B cell (primary cell): Measurements from ENCODE around the gene SGCD.

Experiments
- EZH2 ChIP-seq: IDR thresholded peaks from 2 replicates; pipeline ENCODE4 v1.6.1; 2012; ENCODE audit warnings: borderline replicate concordance, low read depth, mild to moderate bottlenecking, moderate library complexity, low read length; ENCODE audit not compliant: insufficient read depth, poor library complexity, severe bottlenecking
- TF ChIP-seq, protein P1 (sequence below): fragments of 200-600 bp; IDR thresholded peaks from one replicate; pipeline ENCODE4 v1.8.0; 2022; ENCODE audit warnings: antibody characterized with exemption, mild to moderate bottlenecking

DNA sequence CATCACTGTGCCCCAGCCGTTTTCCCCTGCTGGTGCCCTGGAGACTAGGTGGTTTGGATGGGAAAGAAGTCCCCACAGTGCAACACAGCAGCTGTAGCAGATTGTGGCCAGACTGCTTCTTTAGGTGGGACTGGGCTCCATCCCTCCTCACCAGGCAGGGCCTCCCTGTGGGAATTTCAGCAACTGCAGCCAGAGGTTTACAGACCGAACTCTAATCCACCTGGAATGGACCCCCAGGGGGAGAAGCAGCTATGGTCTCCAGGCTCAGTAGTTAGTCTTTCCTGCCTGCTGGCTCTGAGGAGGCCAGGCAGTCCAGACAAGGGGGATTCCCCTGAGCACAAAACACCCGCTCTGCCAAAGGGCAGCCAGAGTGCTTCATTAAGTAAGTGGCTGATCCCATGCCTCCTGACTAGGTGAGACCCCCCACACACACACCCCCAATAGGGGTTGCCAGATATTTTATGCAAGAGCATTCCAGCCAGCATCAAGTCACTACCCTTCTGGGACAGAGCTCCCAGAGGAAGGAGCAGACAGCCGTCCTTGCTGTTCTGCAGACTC, 188.9 kb downstream of the SGCD start:
- no peak for TF ChIP-seq EZH2
- TF ChIP-seq, protein P1, sequence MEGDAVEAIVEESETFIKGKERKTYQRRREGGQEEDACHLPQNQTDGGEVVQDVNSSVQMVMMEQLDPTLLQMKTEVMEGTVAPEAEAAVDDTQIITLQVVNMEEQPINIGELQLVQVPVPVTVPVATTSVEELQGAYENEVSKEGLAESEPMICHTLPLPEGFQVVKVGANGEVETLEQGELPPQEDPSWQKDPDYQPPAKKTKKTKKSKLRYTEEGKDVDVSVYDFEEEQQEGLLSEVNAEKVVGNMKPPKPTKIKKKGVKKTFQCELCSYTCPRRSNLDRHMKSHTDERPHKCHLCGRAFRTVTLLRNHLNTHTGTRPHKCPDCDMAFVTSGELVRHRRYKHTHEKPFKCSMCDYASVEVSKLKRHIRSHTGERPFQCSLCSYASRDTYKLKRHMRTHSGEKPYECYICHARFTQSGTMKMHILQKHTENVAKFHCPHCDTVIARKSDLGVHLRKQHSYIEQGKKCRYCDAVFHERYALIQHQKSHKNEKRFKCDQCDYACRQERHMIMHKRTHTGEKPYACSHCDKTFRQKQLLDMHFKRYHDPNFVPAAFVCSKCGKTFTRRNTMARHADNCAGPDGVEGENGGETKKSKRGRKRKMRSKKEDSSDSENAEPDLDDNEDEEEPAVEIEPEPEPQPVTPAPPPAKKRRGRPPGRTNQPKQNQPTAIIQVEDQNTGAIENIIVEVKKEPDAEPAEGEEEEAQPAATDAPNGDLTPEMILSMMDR = no peak
